HG03135 (cell line): ENCODE measurements around the gene FUS.
"Not testable (repeated sequence)": the region's sequence is repeated elsewhere in the genome, so short reads cannot be mapped to it uniquely, and the experiment has no call there.

ENCODE experiments used
- ATAC-seq: cut with Tn5 transposase; IDR thresholded peaks from one replicate; pipeline ENCODE4 v1.9.1; 2021; ENCODE audit warnings: mild to moderate bottlenecking, moderate library complexity; ENCODE audit not compliant: unreplicated experiment

Gene FUS

GRCh38 chr16:31184888-31185287 lies 4.9 kb downstream of the FUS start:
- no peak for ATAC-seq

- ATAC-seq: no peak
Observed at GRCh38 chr16:31185339-31185738, 5.4 kb downstream of the FUS start.

- no peak for ATAC-seq
Observed at GRCh38 chr16:31186176-31186575, 6.2 kb downstream of the FUS start.

- ATAC-seq: no peak
Observed at GRCh38 chr16:31186930-31187807, 7.2 kb downstream of the FUS start.

- ATAC-seq: no peak
Observed at GRCh38 chr16:31187808-31188189, 7.9 kb downstream of the FUS start.

- no peak for ATAC-seq
Observed at GRCh38 chr16:31188450-31189411, 8.8 kb downstream of the FUS start.

- no peak for ATAC-seq
Observed at GRCh38 chr16:31189412-31189778, 9.5 kb downstream of the FUS start.

GRCh38 chr16:31190061-31190460 lies 10.1 kb downstream of the FUS start:
- ATAC-seq: no peak

- no peak for ATAC-seq
Observed at GRCh38 chr16:31190818-31191444, 11.0 kb downstream of the FUS start.

GRCh38 chr16:31191697-31192428 lies 11.9 kb downstream of the FUS start:
- ATAC-seq: no peak

- ATAC-seq: no peak
Observed at GRCh38 chr16:31192856-31193642, 13.1 kb downstream of the FUS start.

GRCh38 chr16:31193874-31194273 lies 13.9 kb downstream of the FUS start:
- no peak for ATAC-seq

- no peak for ATAC-seq
Observed at GRCh38 chr16:31194898-31195297, 15.0 kb downstream of the FUS start.

GRCh38 chr16:31195861-31196260 lies 15.9 kb downstream of the FUS start:
- ATAC-seq: not testable (repeated sequence)

GRCh38 chr16:31196324-31197088 lies 16.6 kb downstream of the FUS start:
- no peak for ATAC-seq

- ATAC-seq: no peak
Observed at GRCh38 chr16:31198207-31198882, 18.4 kb downstream of the FUS start.

- no peak for ATAC-seq
Observed at GRCh38 chr16:31199430-31200041, 19.6 kb downstream of the FUS start.

- ATAC-seq: not testable (repeated sequence)
Observed at GRCh38 chr16:31200111-31200510, 20.2 kb downstream of the FUS start.
